GM19025 (cell line): Measurements from ENCODE around the gene PACS2.

Experiments
- ATAC-seq: cut with Tn5 transposase; IDR thresholded peaks from one replicate; pipeline ENCODE4 v1.9.1; 2021; ENCODE audit warnings: mild to moderate bottlenecking, low read depth, moderate library complexity; ENCODE audit not compliant: unreplicated experiment

The PACS2 gene

DNA sequence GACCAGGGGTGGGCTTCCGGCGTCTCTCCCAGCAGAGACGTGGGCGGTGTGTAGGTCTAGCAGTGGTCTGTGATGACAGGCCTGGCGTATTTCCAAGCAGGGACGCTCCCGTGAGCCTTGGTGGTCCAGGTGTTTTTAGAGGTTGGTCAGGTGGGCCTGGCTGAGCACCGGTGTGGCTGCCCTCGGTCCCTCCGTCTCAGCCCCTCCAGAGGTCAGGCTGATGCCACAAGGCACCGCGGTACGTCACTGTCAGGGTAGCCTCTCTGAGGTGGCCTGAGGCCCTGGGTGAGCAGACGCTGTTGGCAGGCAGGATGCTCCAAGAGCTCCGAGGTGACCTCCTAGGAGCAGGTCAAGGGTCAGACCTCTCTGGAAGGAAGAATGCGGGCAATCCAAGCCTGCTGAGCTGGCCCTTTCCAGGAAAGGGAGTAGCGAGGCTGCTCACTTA, 118.6 kb downstream of the PACS2 start:
- no peak for ATAC-seq

DNA sequence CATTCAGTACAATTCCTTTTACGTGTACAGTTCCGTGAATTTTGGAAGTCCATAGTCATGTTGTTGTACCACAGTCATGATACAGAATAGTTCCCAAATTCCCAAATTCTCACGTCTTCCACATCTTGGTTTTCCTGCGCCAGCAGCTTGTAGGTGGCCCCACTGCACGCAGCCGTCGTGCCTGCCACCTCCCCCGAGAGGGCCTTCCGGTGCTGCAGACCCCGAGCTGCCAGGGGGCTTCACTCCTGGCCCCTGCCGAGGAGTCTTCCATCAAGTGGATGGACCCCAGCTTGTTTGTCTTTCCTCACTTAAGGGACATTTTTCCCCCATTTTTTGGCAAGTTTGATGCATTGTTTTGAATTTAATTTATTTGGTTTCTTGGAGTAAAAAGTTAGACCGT, 121.9 kb downstream of the PACS2 start:
- ATAC-seq: no peak

DNA sequence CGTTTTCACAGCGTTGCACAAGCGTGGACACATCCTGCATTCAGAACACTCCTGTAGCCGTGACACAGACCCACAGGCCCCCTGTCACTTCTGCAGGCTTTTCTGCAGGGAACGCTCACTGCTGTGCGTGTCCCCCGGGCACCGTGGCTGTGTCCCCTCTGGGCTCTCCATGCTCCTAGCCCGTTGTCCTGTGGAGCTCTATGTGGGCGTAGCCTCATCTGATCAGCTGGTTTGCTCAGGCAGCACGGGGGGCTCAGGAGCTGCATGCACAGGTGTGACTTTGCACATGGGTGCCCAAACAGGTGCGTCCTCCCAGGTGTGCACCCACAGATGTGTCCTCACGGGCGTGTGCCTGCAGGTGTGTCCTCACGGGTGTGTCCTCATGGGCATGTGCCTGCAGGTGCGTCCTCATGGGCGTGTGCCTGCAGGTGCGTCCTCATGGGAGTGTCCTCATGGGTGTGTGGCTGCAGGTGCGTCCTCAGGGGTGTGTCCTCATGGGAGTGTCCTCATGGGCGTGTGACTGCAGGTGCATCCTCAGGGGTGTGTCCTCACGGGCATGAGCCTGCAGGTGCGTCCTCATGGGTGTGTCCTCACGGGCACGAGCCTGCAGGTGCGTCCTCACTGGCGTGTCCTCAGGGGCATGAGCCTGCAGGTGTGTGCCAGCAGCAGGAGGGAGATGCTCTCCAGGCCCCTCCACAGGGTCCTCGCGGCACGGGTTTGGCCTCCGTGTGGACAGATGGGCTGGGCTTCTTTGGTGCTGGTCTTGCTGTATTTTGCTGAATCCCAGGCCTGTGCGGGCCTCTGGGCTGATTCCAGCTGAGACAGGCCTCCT, 122.6 kb downstream of the PACS2 start:
- ATAC-seq: no peak

DNA sequence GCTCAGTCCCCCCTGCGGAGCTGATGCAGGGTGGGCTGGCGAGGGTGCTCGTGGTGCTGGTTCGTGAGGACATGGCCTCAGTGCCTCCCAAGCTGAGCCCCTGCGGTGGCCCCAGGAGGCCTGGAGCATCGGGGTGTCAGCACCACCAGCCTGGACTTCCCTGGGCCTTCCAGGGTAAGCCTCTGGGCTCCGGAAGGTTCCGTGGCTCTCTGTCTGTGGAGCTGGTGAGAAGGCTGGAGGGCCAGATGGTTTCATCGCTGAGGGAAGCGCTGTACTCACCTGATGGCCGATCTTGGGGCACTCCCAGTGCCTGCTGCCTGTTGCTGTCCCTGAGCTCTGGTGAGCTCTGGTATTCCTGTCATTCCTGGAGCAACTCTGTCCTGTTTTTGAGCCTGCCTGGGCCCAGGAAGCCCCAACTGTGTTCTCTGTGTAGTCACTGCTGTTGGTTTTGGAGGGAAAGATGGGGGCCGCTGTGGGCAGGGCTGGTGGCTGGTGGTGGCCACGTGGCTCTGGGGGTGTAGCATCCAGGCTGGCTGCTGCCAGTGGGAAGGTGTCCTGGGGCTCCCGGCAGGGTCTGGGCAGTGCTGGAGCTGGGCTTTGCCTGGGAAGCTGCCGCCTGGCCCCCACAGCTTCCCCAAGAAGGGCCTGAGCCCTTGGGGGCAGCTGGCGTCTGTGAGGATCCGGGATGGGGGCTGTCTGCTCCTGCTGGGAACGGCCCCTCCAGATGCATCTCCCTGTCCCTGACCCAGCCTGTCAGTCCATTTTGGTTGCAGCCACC, 123.4 kb downstream of the PACS2 start:
- ATAC-seq: no peak

DNA sequence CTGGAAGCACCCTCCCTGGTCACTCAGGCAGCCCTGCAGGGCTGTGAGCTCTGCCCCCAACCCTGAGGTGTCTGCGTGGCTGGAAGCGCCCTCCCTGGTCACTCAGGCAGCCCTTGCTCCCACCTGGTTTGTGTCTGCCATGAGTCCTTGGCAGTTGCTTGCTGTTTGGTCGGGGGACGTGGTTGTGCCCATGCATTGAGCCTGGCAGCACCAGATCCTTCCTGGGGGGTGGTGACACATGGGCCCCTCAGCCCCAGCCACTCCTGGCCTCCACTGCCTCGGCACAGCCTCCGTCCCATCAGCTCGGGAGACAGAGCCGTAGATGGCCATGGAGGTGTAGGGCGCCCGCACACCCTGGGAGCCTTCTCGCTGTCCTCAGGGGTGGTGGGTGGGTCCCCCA, 124.6 kb downstream of the PACS2 start:
- ATAC-seq: no peak

DNA sequence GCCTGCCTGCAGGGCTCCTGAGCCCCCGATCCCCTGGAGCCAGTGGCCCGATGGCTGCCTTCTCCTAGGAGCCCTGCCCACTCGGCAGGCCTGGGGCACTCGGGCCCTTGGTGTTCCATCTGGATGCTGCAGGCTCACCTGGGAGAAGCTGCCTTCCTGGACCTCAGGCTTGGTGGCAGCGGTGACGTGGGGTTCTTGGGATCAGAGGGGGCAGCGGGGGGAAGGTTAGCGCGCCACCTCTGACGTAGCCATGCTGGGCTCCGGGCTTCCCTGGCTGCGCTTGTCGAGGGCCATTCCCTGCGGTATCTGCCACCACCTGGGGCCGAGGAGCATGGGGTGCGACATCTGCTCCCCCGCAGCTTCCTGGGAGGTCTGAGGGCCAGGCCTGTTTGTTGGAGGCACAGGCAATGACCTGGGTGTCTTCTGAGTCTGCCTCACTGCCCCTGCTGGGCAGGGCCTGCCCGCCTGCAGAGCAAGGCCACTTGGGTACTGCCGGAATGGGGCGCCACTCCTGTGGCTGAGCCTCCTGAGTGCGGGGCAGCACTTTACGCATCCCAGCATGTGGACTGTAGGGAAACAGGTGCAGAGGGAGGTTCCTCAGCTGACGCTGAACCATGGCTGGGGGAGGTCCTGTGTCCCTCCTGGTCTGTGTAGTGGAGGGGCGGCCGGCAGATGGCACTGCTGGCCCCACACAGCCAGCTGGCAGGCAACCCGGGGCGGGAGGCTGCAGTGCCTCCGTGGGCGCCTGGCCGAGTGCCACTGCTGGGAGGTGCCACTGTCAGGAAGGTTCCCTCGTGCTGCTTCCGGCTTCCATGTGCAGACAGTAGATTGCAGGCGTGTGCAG, 125.4 kb downstream of the PACS2 start:
- no peak for ATAC-seq

DNA sequence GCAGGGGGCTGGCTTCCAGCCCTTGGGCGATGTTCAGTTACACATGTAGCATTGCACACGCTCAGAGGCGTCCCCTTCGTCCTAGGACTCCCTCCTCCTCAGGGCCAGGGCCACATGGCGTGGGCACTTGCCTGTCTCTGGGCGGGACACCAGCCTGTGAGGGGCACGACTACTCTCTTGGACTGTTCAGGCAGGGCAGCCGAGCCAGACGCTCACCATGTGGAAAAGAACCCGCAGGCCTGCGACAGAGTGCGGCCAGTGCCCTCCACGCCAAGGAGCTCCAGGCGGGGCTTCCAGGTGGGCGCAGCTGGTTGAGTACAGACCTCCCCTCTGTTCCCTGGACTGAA, 126.0 kb downstream of the PACS2 start:
- no peak for ATAC-seq

DNA sequence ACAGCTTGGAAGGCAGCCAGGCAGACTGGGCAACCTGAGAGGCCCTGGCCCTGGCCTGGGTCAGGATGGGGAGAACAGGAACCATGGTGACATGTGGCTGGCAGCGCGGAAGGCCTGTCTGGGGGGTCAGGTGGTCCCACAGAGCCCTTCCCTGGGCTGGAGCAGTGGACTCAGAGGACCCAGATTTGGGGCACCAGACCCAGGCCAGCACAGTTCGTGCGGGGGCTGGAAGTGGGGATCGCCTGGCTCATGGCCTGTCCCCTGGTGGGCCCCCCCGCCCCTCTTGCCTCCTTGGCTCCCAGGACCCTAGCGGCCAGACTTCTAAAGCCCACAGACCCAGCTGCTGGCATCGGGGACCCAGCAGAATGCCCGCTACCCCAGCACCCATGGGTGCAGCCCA, 126.4 kb downstream of the PACS2 start:
- no peak for ATAC-seq

DNA sequence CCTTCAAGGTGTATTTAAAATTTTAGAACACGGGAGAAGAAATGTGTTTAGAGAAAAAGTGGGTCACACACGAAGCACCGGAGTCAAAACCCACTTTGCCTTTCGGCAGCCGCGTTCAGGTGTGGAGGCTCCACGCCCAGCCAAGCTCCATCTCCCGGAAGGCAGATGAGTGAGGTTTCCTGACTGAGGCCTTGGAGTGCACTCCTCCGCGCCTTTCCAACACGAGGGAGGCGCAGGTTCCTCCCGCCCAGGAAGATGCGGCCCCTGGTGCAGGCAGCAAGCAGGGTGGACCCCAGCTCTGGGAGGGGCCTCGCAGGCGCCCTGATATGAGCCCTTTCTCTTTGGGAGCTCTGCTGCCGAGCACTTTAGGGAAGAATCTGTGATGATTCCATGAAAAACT, 127.6 kb downstream of the PACS2 start:
- no peak for ATAC-seq

DNA sequence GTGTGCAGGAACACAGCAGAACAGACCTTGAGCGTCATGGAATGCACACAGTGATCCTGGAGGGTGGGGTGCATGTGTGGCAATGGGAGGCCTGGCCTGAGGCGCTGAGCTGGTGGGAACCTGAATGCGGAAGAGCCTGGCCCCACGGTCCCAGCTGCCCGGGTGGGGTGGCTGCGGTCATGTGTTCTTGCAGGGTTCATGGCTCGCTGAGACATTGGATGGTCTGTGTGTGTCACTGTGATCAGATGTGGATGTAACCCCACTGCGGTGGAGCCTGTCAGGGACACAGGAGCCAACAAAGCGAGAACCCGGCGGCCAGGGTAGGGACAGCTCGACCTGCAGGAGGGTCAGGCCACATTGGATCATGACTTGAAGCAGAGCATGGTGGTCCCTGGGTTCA, 128.3 kb downstream of the PACS2 start:
- no peak for ATAC-seq

DNA sequence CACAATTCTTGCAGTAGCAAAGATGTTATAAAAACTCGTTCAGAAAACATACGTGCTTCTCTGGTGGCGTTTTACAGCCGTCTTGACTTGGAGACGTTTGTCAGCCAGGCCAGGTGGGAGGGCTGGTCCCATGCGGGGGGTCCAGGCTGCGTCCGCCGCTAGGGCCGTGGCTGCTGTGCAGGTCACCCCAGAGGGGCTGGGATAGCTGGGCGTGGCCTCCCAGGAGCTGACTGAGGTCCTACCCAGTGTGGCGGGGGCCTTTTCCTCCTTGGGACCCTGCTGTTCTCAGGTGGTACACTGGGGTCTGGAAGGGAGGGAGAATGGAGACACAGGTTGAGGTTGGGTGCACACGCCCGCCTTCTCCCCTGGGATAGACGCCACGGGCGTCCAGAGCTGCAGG, 130.3 kb downstream of the PACS2 start:
- ATAC-seq: no peak

DNA sequence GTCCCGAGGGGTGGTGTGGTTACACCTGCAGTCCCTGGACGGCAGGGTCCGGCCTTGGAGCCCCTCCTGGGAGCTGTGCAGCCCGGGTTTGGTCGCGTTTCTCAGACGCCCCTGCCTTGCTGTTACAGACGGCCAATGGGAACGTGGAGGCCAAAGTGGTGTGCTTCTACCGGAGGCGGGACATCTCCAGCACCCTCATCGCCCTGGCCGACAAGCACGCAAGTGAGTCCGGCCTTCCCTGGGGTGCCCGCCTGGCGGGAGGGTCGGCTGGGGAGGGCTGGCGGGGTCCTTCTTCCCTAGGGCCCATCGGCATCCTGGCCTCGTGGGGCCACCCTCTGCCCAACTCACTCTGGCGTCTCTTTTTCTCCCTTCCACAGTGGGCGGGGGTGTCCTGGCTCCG, 130.7 kb downstream of the PACS2 start:
- ATAC-seq: no peak

DNA sequence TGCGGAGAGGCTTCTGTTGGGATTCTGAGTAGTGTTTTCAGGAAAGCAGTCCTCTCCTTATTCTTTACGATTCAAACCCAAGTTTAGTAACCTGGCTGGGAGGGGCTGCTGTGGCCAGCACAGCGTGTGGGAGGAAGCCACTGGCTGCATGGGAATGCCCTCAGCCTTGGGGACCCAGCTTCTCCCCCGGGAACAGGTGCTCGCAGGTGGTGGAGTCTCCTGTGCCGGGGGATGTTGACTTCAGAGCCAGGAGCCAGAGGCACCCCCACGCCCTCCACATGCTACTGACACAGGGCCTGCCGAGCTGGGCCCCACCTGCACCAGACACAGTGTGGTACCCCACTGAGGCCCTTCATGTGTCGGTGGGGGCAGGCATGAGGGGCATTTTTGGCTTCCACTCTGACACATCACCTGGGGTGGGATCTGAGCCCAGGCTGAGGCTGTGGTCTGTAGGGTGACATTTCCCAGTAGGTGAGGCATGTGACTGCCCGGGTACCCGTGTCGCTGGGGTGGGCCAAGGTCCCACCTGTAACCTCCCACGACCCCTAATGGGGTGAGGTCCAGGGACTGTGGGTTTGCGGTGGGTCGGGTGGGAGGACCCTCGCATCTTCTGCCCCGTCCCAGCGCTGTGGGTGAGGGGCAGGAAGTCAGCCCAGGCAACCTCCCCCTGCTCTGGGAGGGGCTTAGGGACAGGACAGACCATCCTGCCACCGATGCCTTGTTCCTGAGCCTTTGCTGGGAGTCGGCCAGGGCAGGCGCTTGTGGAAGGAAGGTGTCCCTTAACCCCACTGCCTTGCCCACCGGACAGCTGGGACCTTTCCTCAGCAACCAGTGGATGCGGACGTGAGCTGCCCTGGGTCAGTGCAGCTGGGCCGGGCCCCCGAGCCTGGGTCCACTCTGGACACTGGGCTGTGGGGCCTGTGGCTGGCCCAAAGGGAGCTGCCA, 131.6 kb downstream of the PACS2 start:
- no peak for ATAC-seq

DNA sequence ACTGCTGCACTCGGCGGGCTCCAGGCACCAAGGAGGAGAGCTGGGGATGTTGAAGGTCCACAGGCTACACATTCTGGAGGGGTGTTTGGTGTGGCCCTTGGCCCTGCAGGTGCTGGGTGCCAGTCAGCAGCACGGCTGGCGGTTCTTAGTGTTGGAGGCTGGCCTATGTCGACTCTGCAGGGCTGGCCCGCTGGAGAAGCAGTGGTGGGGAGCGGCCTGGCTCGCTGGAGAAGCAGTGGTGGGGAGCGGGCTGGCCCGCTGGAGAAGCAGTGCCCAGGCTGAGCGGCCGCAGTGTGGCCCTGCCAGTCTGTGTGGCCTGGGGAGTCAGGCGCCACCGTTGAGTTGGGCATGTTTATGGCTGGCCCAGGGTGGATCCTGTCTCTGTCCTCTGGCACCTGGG, 132.4 kb downstream of the PACS2 start:
- no peak for ATAC-seq
